NCI-H226 (cell line): ENCODE measurements around the gene USP51.
"Not testable (repeated sequence)": the region's sequence is repeated elsewhere in the genome, so short reads cannot be mapped to it uniquely, and the experiment has no call there.

Experiments used
- DNase-seq: peaks from one replicate; pipeline ENCODE4 v3.0.0-alpha.2; 2015

The USP51 gene

DNA sequence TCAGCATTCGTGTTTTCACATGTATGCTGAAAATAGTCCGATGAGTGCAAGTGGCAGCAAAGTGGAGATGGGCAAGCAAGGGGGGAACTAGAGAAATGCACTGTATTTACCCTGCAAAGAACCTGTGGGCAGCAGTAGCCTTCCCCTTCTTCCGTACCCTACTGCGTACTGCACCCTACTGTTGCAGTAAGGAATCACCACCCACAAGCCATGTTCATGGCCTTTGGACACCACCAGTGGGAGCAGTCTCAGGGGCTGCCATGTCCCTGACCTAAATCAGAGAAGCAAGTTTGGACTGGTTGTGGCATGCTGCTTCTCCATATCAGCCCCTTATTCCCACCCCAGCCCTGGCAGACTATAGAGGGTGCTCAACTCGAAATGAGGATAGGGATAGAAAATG lies 25.6 kb downstream of the USP51 start:
- not testable (repeated sequence) for DNase-seq

DNA sequence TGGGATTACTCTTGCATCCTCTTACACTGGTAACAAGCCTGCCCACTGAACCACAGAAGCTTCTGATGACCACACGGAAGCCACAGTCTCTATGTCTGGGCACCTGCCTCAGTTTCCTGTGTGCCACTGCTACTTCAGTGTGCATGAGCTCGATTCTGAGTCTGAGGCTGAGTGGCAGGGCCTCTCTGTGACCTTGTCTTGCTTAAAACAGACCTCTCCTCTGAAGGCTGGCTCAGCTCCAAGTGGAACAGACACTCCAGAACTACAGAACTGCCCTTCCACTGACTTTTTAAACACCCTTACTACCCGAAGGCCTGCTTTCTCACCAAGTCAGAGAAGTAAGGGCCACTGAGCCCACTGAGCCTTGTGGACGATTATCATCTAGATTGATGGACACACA lies 29.7 kb downstream of the USP51 start:
- not testable (repeated sequence) for DNase-seq

DNA sequence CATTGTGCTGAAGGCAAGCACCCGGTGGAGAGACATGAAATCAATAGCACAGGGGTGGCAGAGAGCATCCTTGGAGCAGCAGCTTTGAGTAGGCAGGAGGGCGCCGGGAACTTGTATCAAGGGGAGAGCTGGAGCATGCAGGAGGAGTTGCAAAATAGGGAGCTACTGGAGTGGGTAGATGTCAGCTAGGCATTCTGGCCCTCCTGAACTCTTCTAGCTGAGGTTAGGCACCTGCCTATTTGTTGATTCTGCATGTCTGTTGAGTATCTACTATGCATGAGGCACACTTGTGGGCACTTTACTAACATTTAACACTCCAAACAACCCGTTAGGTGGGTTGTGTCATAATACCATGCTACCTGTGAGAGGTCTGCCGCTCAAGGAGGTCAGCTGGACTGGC lies 30.2 kb downstream of the USP51 start:
- not testable (repeated sequence) for DNase-seq

DNA sequence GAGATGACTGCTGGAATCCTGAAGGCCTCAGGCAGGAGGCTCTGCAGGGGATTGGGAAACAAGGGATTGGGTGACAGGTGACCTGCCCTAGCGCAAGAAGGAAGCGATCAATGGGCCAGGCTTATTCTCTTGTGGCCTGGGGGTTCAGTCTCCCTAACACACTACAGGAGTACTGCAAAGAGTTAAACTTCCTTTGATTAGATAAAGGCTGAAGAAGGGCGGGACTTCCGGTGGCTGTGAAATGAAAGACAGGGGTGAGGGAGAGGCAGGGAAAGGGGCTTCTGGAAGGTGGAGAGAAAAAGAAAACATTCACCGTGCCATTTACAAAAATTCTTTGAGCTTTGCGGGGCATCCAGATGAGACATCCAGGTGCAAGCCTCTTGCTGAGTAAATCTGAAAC lies 33.9 kb downstream of the USP51 start:
- not testable (repeated sequence) for DNase-seq

DNA sequence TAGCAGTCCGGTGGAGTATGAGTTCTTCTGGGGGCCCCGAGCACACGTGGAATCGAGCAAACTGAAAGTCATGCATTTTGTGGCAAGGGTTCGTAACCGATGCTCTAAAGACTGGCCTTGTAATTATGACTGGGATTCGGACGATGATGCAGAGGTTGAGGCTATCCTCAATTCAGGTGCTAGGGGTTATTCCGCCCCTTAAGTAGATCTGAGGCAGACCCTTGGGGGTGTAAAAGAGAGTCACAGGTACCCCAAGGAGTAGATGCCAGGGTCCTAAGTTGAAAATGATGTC lies 36.9 kb downstream of the USP51 start:
- no peak for DNase-seq

DNA sequence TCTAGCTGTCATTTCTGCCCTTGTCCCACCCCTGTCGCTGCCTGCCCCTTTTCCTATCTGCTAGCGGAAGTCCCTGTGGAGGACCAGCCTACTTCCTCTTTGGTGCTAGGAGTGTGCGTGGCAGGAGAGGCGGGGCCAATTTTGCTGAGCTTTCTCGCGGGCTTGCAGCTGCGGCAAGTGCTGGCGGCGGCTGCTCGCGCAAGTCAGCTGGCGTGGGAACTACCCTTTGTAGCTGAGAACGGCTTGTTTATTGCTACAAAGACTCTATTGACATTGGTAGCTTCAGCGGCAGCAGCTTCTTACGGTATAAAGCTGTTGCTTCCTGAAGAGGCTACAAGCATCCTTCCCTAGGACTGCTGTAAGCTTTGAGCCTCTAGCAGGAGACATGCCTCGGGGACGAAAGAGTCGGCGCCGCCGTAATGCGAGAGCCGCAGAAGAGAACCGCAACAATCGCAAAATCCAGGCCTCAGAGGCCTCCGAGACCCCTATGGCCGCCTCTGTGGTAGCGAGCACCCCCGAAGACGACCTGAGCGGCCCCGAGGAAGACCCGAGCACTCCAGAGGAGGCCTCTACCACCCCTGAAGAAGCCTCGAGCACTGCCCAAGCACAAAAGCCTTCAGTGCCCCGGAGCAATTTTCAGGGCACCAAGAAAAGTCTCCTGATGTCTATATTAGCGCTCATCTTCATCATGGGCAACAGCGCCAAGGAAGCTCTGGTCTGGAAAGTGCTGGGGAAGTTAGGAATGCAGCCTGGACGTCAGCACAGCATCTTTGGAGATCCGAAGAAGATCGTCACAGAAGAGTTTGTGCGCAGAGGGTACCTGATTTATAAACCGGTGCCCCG lies 37.4 kb downstream of the USP51 start, which contains the start of gene MAGEH1:
Gene MAGEH1, plus strand, starts transcription at position 138 of the 843 bp plus-strand sequence. Its CDS starts 248 bp downstream, at position 386.
- no peak for DNase-seq

DNA sequence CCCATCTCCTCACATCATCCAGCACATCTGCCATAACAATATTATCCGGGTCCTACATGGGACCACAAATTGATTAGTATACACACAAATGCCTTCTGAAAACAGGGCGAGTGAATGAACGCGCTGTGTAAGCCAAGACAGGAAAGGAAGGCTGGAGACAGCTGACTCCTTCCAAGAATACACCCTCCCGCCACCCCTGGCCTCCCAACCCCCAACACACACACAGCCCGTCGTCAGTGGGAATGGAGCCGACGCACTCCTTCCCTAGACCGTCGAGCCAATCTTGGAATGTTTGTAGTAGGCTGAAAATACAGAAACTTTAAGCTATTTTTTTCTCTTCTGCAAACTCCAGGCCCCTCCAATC lies 38.0 kb downstream of the USP51 start:
- no peak for DNase-seq

DNA sequence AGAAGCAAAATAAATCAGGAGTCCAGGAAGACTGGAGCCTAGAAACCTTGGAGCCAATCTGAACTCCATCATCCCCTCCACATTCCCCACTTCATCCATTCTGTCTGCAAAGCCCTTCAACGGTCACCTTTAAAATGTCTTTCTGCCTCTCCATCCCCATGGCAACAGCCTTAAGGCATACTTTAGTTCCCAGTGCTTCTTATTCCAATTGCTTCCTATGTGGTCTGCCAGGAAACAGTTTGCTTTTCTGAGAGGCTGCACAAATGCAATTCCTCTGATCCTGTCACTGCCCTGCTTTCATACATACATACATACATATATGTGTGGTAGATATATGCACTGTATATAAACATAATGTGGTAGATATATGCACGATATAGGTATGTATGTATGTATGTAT lies 38.5 kb downstream of the USP51 start:
- no peak for DNase-seq

DNA sequence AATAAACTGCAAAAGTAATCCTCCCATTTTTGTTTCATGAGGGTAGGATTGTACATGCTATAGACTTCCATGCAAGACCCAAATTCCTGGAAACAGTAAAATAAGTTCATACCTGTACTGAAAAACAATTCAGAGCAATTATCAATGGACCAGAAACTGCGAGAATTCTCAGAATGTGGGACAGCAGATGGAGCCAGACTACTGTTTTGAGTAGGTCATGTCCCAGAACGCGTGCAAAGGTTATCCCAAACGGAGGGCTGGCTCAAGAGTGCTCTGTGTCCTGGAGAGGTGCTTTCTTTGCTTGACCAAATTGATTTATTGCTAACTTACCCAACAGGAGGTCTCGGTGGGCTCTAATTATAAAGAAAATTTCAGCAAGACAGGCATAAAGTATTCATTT lies 39.4 kb downstream of the USP51 start:
- DNase-seq, result no peak

DNA sequence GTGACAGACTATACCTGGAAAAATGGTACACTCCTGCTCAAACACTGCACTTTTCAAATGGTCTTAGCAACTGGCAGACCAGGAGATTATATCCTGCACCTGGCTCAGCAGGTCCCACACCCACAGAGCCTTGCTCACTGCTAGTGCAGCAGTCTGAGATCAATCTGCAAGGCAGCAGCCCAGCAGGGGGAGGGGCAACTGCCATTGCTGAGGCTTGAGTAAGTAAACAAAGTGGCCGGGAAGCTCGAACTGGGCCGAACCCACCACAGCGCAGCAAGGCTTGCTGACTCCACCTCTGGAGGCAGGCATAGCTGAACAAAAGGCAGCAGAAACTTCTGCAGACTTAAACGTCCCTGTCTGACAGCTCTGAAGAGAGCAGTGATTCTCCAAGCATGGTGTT lies 46.2 kb downstream of the USP51 start:
- not testable (repeated sequence) for DNase-seq
